HEK293 (cell line): ENCODE data around the gene POLL.
A peak's percentile ranks its signal among the peaks of the same experiment; 100 is the strongest.

Source experiments
- CTCF ChIA-PET: fragments of 350-600 bp; formaldehyde crosslinking; extraction: SDS; loops from one replicate; lab custom pipeline; 2021; ENCODE audit warnings: antibody characterized with exemption; lab: Yijun Ruan, JAX
- POLR2A ChIA-PET: fragments of 300-600 bp; formaldehyde crosslinking; extraction: SDS; loops from one replicate; lab custom pipeline; 2020; ENCODE audit warnings: antibody characterized with exemption, inconsistent platforms; lab: Yijun Ruan, JAX
- H3K27ac ChIP-seq: fragments of 200-500 bp; sonication (Bioruptor generic); 2 replicates; pipeline ENCODE4 v1.5.1; 2014; ENCODE audit warnings: low read depth, low read length, control low read depth, inconsistent platforms; ENCODE audit errors: extremely low read depth
- H3K36me3 ChIP-seq, 2 experiments: fragments of 200-500 bp in 1 of 2; sonication (Bioruptor generic) in 1 of 2; 1 replicate in 1 of 2; 2 replicates in 1 of 2; pipeline ENCODE4 v1.5.1; 2014 to 2017; ENCODE audit warnings: inconsistent platforms in 2 of 2, low read length in 2 of 2; ENCODE audit not compliant: control insufficient read depth in 2 of 2, insufficient read depth in 1 of 2
- H3K4me1 ChIP-seq: fragments of 200-500 bp; sonication (Bioruptor generic); 2 replicates; pipeline ENCODE4 v1.5.1; 2014; ENCODE audit warnings: mild to moderate bottlenecking, low read length, inconsistent platforms; ENCODE audit not compliant: control insufficient read depth, insufficient read depth
- H3K4me3 ChIP-seq: 2 replicates; pipeline ENCODE4 v1.5.1; 2011; ENCODE audit warnings: low read depth, mild to moderate bottlenecking, control low read depth, low read length, moderate library complexity
- H3K9me3 ChIP-seq: fragments of 200-500 bp; sonication (Bioruptor generic); 2 replicates; pipeline ENCODE4 v1.5.1; 2014; ENCODE audit warnings: low read depth, low read length, inconsistent platforms; ENCODE audit not compliant: control insufficient read depth, insufficient read depth
- EGR2 ChIP-seq: fragments of 450-650 bp; formaldehyde crosslinking; IDR thresholded peaks from 2 replicates; pipeline ENCODE4 v1.5.1; 2016; ENCODE audit warnings: low read depth, missing biosample characterization, missing genetic modification characterization
- GLIS1 ChIP-seq: fragments of 450-650 bp; formaldehyde crosslinking; IDR thresholded peaks from 2 replicates; pipeline ENCODE4 v1.5.1; 2016; ENCODE audit warnings: missing biosample characterization, missing genetic modification characterization
- ZFHX2 ChIP-seq: fragments of 450-650 bp; formaldehyde crosslinking; conservative IDR thresholded peaks from 2 replicates; pipeline ENCODE4 v1.5.1; 2016; ENCODE audit warnings: missing biosample characterization, missing genetic modification characterization
- ZIC2 ChIP-seq: fragments of 450-650 bp; formaldehyde crosslinking; IDR thresholded peaks from 2 replicates; pipeline ENCODE4 v1.5.1; 2016; ENCODE audit warnings: missing biosample characterization, missing genetic modification characterization
- ZNF121 ChIP-seq: fragments of 450-650 bp; formaldehyde crosslinking; IDR thresholded peaks from 2 replicates; pipeline ENCODE4 v1.5.1; 2016; ENCODE audit warnings: missing biosample characterization, missing genetic modification characterization
- ZNF146 ChIP-seq: fragments of 450-650 bp; formaldehyde crosslinking; IDR thresholded peaks from 2 replicates; pipeline ENCODE4 v1.5.1; 2016; ENCODE audit warnings: missing biosample characterization, missing genetic modification characterization
- ZNF175 ChIP-seq: fragments of 450-650 bp; formaldehyde crosslinking; IDR thresholded peaks from 2 replicates; pipeline ENCODE4 v1.5.1; 2016; ENCODE audit warnings: missing biosample characterization, missing genetic modification characterization
- ZNF19 ChIP-seq: fragments of 450-650 bp; formaldehyde crosslinking; IDR thresholded peaks from 2 replicates; pipeline ENCODE4; 2016; ENCODE audit warnings: missing biosample characterization, missing genetic modification characterization, low read depth
- ZNF2 ChIP-seq: fragments of 450-650 bp; formaldehyde crosslinking; IDR thresholded peaks from 2 replicates; pipeline ENCODE4 v1.5.1; 2016; ENCODE audit warnings: missing biosample characterization, missing genetic modification characterization
- ZNF335 ChIP-seq: fragments of 450-650 bp; formaldehyde crosslinking; conservative IDR thresholded peaks from 2 replicates; pipeline ENCODE4 v1.5.1; 2016; ENCODE audit warnings: missing biosample characterization, missing genetic modification characterization
- ZNF561 ChIP-seq: fragments of 450-650 bp; IDR thresholded peaks from 2 replicates; pipeline ENCODE4 v1.5.1; 2018; ENCODE audit warnings: missing biosample characterization, missing genetic modification characterization, borderline replicate concordance
- ZNF76 ChIP-seq: fragments of 450-650 bp; formaldehyde crosslinking; IDR thresholded peaks from 2 replicates; pipeline ENCODE4; 2016; ENCODE audit warnings: low read depth, missing biosample characterization, missing genetic modification characterization, borderline replicate concordance
- TF ChIP-seq, protein P1 (sequence below): fragments of 450-650 bp; formaldehyde crosslinking; IDR thresholded peaks from 2 replicates; pipeline ENCODE4 v1.5.1; 2016; ENCODE audit warnings: missing biosample characterization, missing genetic modification characterization
- TF ChIP-seq, protein P2 (sequence below): fragments of 450-650 bp; formaldehyde crosslinking; IDR thresholded peaks from 2 replicates; pipeline ENCODE4 v1.5.1; 2016; ENCODE audit warnings: missing biosample characterization, missing genetic modification characterization

The POLL gene

DNA sequence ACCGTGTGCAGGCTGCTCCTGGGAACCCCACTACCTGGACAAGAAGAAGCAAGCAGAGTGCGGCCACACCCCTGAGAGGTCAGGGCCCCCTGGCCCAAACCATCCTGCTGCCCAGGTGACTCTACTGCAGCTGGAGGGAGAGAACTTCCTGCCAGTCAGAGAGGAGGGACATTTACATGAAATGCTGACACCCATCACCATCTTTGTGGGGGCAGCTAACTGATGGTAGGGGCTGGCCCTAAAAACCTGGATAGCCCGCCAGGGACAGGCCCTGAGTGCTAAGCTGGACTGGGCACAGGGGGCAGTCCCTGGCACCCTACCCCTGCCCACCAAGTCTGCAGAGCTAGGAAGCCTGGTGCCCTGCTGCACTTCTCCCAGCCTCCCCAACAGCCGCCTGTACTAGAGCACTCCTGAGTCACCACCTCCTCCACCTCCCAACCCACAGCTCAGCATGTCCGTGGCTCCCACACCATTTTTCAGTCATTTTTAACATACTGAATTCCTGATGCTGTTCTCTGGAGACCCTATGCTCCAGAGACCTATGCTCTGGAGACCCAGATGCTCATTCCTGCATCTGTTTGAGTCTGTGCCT lies 27.6 kb upstream of the POLL start:
- Histone ChIP-seq H3K27ac (no peak overlapping the region), H3K36me3 (peaks cover 0 to 25% of the 10 kb centered on the region in 2 experiments; a peak in 1 of 3 replicates), H3K4me3 (no peak overlapping the region)
- POLR2A ChIA-PET: no interaction called here
- TF ChIP-seq ZFHX2 (tag by site-specific recombination) (peak; percentile 69), ZNF175 (tag by site-specific recombination) (no peak), ZNF76 (tag by site-specific recombination) (no peak), EGR2 (peak; percentile 60), ZNF335 (no peak), ZNF2 (tag by site-specific recombination) (no peak)
- TF ChIP-seq, protein P1, sequence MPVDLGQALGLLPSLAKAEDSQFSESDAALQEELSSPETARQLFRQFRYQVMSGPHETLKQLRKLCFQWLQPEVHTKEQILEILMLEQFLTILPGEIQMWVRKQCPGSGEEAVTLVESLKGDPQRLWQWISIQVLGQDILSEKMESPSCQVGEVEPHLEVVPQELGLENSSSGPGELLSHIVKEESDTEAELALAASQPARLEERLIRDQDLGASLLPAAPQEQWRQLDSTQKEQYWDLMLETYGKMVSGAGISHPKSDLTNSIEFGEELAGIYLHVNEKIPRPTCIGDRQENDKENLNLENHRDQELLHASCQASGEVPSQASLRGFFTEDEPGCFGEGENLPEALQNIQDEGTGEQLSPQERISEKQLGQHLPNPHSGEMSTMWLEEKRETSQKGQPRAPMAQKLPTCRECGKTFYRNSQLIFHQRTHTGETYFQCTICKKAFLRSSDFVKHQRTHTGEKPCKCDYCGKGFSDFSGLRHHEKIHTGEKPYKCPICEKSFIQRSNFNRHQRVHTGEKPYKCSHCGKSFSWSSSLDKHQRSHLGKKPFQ: no peak
- TF ChIP-seq, protein P2, sequence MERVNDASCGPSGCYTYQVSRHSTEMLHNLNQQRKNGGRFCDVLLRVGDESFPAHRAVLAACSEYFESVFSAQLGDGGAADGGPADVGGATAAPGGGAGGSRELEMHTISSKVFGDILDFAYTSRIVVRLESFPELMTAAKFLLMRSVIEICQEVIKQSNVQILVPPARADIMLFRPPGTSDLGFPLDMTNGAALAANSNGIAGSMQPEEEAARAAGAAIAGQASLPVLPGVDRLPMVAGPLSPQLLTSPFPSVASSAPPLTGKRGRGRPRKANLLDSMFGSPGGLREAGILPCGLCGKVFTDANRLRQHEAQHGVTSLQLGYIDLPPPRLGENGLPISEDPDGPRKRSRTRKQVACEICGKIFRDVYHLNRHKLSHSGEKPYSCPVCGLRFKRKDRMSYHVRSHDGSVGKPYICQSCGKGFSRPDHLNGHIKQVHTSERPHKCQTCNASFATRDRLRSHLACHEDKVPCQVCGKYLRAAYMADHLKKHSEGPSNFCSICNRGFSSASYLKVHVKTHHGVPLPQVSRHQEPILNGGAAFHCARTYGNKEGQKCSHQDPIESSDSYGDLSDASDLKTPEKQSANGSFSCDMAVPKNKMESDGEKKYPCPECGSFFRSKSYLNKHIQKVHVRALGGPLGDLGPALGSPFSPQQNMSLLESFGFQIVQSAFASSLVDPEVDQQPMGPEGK (tag by site-specific recombination): no peak
- TF ChIP-seq, all 188 proteins: peak for 2
- Histone ChIP-seq H3K9me3 (no peaks in the 10 kb centered on the region), H3K4me1 (no peaks in the 10 kb centered on the region)
- CTCF ChIA-PET: interaction anchor here (0.9 to 3.5 kb wide), 3 partner anchors 13 to 165 kb away, joined by 3 to 10 read pairs (median 3); no protein-coding TSS in a partner anchor

DNA sequence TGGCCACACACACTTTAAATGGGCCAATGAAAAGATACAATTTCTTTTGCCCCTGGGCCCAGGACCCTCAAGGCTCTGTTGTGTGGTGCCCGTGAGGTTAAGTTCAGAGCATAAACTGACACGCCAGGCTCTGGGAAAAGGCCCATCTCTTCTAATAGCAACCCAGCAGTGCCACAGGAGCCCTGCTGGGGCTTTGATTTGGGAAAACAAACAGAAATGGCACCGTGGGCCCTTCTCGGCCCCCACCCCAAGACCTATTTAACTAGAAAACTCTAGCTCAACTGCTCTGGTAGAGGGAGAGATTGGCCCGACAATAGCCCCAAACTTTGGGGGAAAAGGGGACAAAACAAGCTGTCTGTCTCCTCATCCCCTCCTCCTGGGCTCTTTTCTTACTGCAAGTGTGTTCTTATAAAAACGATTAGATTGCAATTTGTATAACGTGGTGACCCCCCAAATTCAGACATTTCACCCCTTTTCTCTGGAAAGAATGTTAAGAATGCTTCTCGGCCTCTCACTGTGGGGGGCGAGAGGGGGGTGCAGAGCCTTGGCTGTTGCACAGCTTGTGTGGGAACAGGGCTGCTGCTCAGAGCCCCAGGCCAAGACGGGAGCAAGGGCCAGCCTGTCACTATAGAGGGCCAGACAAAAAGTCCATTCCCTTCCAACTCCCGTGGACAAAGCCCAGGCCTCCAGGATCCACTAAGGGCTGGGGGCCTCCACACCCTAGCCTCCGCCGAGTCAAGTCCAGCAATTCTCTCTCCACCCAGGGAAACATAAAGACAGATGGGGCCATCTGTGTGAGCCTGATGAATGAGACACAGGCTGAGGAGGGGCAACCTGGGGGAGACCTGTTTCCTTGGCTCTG lies 26.8 kb upstream of the POLL start:
- H3K36me3 ChIP-seq: peaks cover 0 to 30% of the 10 kb centered on the region in 2 experiments; a peak in 2 of 3 replicates
- POLR2A ChIA-PET: no interaction called here

DNA sequence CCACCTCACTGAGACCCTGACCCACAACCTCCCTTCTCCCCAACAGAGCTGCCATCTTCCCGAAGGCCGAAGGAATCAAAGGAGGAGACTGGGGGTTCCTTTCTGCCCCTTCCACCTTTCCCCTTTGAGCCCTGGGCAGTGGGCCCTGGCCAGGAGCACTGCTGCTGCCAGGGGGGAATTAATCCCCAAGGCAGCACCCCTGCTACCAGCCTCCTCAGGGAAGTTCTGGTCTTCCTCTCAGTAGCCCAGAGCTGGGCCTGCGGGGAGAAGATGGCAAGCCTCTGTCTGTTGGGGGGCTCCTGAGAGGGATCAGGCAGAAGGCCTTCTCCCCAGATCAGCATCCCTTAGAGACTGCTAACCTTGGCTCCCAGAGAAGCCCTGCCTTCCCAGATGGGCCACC lies 25.6 kb upstream of the POLL start:
- H3K4me1 ChIP-seq: no peaks in the 10 kb centered on the region
- CTCF ChIA-PET: interaction anchor here (0.6 to 3.5 kb wide), 4 partner anchors 10 to 167 kb away, joined by 3 to 10 read pairs (median 5); no protein-coding TSS in a partner anchor
- no peaks in the 10 kb centered on the region for H3K9me3 ChIP-seq
- no peak overlapping the region for H3K27ac ChIP-seq
- TF ChIP-seq ZNF19 (tag by site-specific recombination): no peak
- no peak for TF ChIP-seq ZNF146
- TF ChIP-seq GLIS1 (tag by site-specific recombination): peak; percentile 23; the same call in 1 of the 2 replicates
- TF ChIP-seq, all 188 proteins: peak for 1
- Histone ChIP-seq H3K36me3 (peaks cover 0 to 43% of the 10 kb centered on the region in 2 experiments; a peak in 2 of 3 replicates), H3K4me3 (no peak overlapping the region)
- POLR2A ChIA-PET: no interaction called here

More for the DNA sequence above, 26.8 kb upstream of the POLL start:
- Histone ChIP-seq H3K27ac (no peak overlapping the region), H3K9me3 (no peaks in the 10 kb centered on the region), H3K4me3 (no peak overlapping the region), H3K4me1 (no peaks in the 10 kb centered on the region)
- CTCF ChIA-PET: interaction anchor here (1.1 to 3.5 kb wide), 3 partner anchors 11 to 166 kb away, joined by 3 to 10 read pairs (median 4); no protein-coding TSS in a partner anchor
- TF ChIP-seq ZNF561 (tag by site-specific recombination) (no peak), ZIC2 (tag by site-specific recombination) (peak; percentile 65), ZNF121 (tag by site-specific recombination) (no peak)
- TF ChIP-seq, all 188 proteins: peak for 1
